WTC11 (cell line): Measurements from ENCODE around the gene ARL8A.

Source experiments
- CREB1 ChIP-seq: sonication (generic); formaldehyde crosslinking; IDR thresholded peaks from 2 replicates; pipeline ENCODE4 v1.8.0; 2023; ENCODE audit warnings: mild to moderate bottlenecking, missing genetic modification reagents
- ESRRA ChIP-seq: sonication (generic); formaldehyde crosslinking; IDR thresholded peaks from 2 replicates; pipeline ENCODE4 v1.8.1; 2022; ENCODE audit warnings: mild to moderate bottlenecking, missing genetic modification reagents, borderline replicate concordance
- GRHL2 ChIP-seq: fragments of 250-450 bp; sonication (Bioruptor Pico); IDR thresholded peaks from 2 replicates; pipeline ENCODE4 v1.8.0; 2022; ENCODE audit warnings: mild to moderate bottlenecking, moderate library complexity; ENCODE audit not compliant: insufficient replicate concordance, severe bottlenecking
- MYBL2 ChIP-seq: sonication (generic); formaldehyde crosslinking; IDR thresholded peaks from 2 replicates; pipeline ENCODE4 v1.8.1; 2023; ENCODE audit warnings: mild to moderate bottlenecking, moderate library complexity, missing genetic modification reagents
- TCF7 ChIP-seq: sonication (generic); formaldehyde crosslinking; IDR thresholded peaks from 2 replicates; pipeline ENCODE4 v1.8.0; 2022; ENCODE audit warnings: mild to moderate bottlenecking, low read depth, missing genetic modification reagents, moderate library complexity
- ZNF219 ChIP-seq: sonication (generic); formaldehyde crosslinking; IDR thresholded peaks from 2 replicates; pipeline ENCODE4 v1.8.0; 2023; ENCODE audit warnings: missing genetic modification reagents, mild to moderate bottlenecking, borderline replicate concordance
- ZNF416 ChIP-seq: fragments of 250-450 bp; sonication (Bioruptor Pico); IDR thresholded peaks from 2 replicates; pipeline ENCODE4 v1.9.0; 2021; ENCODE audit warnings: mild to moderate bottlenecking, inconsistent platforms
- TF ChIP-seq, protein P1 (sequence below): fragments of 200-600 bp; IDR thresholded peaks from 2 replicates; pipeline ENCODE4 v1.8.0; 2022; ENCODE audit warnings: antibody characterized with exemption
- TF ChIP-seq, protein P2 (sequence below): sonication (generic); formaldehyde crosslinking; IDR thresholded peaks from 2 replicates; pipeline ENCODE4 v1.8.1; 2023; ENCODE audit warnings: mild to moderate bottlenecking, missing genetic modification reagents
- TF ChIP-seq, protein P3 (sequence below): sonication (generic); formaldehyde crosslinking; IDR thresholded peaks from 2 replicates; pipeline ENCODE4 v1.8.1; 2022; ENCODE audit warnings: mild to moderate bottlenecking, missing genetic modification reagents, moderate library complexity, borderline replicate concordance

DNA sequence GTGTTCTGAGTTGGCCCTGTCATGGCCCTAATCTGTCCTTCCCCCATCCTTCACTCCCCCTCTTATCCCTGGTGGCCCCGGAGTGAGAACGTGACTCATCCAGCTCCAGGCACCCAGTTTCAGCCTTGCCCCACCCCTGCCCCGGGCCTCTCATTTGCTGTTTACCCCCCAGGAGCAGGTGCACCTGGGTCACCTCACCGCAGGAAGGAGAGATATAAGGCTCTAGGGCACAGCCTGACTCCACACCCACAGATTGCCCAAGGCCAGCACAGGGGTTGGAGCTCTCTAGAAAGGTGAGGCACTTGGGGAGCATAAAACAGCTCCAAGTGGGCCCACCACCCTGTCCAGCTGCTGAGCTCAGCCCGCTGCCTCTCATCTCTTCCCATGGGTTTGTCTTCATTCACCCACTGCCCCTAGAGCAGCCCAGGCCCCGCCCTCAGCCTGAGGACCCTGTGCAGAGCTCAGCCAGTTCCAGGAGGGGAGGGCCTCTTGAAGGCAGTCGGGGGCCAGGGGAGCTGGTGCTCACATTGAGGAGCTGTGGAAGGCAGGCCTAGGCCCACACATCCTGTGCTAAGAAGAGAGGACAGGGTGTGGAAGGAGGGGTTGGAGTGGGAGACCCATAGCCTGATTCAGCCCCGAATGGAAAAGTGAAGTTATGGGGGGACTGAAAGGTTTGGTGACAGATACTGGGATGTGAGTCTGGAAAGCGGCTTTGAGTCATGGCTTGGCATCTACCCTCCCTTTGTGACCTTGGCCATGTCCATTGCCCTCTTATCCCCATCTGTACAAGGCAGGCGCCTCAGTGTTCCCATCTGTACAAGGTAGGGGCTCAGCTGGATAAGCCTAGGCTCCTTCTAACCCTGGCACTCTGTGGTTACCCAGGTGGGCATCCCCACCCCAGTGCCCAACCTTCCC lies 37.9 kb downstream of the ARL8A start:
- TF ChIP-seq, protein P1, sequence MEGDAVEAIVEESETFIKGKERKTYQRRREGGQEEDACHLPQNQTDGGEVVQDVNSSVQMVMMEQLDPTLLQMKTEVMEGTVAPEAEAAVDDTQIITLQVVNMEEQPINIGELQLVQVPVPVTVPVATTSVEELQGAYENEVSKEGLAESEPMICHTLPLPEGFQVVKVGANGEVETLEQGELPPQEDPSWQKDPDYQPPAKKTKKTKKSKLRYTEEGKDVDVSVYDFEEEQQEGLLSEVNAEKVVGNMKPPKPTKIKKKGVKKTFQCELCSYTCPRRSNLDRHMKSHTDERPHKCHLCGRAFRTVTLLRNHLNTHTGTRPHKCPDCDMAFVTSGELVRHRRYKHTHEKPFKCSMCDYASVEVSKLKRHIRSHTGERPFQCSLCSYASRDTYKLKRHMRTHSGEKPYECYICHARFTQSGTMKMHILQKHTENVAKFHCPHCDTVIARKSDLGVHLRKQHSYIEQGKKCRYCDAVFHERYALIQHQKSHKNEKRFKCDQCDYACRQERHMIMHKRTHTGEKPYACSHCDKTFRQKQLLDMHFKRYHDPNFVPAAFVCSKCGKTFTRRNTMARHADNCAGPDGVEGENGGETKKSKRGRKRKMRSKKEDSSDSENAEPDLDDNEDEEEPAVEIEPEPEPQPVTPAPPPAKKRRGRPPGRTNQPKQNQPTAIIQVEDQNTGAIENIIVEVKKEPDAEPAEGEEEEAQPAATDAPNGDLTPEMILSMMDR: no peak
- TF ChIP-seq, protein P2, sequence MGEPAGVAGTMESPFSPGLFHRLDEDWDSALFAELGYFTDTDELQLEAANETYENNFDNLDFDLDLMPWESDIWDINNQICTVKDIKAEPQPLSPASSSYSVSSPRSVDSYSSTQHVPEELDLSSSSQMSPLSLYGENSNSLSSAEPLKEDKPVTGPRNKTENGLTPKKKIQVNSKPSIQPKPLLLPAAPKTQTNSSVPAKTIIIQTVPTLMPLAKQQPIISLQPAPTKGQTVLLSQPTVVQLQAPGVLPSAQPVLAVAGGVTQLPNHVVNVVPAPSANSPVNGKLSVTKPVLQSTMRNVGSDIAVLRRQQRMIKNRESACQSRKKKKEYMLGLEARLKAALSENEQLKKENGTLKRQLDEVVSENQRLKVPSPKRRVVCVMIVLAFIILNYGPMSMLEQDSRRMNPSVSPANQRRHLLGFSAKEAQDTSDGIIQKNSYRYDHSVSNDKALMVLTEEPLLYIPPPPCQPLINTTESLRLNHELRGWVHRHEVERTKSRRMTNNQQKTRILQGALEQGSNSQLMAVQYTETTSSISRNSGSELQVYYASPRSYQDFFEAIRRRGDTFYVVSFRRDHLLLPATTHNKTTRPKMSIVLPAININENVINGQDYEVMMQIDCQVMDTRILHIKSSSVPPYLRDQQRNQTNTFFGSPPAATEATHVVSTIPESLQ: no peak
- no peak for TF ChIP-seq TCF7 (CRISPR knock-in tag)
- no peak for TF ChIP-seq ESRRA (CRISPR knock-in tag)
- TF ChIP-seq ZNF416: no peak
- no peak for TF ChIP-seq GRHL2 (CRISPR knock-in tag)
- TF ChIP-seq ZNF219 (CRISPR knock-in tag): no peak
- TF ChIP-seq CREB1 (CRISPR knock-in tag): no peak
- TF ChIP-seq, protein P3, sequence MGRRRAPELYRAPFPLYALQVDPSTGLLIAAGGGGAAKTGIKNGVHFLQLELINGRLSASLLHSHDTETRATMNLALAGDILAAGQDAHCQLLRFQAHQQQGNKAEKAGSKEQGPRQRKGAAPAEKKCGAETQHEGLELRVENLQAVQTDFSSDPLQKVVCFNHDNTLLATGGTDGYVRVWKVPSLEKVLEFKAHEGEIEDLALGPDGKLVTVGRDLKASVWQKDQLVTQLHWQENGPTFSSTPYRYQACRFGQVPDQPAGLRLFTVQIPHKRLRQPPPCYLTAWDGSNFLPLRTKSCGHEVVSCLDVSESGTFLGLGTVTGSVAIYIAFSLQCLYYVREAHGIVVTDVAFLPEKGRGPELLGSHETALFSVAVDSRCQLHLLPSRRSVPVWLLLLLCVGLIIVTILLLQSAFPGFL (CRISPR knock-in tag): no peak
- no peak for TF ChIP-seq MYBL2 (CRISPR knock-in tag)
